ENCODE results near the gene MRFAP1L1.

Gene MRFAP1L1

DNA sequence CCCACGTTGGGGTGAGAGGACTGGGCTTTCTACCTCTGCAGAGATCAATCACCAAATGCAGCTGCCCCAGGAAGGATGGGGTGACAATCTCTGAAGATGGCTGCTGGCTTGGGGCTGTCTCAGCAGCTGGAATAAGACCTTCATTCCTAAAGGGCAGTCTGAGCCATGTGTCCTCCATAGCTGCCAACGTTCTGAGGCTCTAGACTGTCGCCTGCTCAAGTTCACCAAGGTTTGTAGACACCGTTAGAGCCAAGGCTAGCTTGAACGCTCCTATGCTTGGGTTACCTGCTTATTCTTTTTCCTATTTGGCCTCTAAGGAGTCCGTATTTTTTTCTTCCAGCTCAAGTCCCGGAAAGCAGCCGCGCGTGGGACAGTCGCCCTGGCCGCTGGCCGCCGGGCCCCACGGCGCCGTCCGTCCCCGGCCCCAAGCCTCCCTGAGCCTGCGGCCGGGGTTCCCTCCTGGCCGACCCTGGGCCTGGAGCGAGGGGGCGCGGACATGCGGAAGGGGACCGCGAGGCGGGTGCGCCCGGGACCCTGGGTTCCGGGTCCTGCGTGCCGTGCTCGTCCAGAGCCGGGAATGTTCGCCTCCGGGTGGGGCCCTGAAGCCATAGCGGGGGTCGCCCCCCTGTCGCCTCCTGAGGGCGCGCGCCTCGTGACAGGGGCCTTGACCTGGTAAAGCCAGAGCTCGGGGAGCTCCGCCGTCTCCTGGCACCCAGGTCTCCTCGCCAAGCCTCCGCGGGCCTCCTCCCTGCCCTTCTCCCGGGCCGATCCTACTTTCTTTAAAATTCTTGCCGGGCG, 45.9 kb downstream of the MRFAP1L1 start:
- no peaks in the 10 kb centered on the region for H3K9me3 ChIP-seq (replicated peaks; ENCODE audit: low read length)
- H3K27me3 ChIP-seq (ENCODE audit: control insufficient read depth, insufficient read depth, low read length): peaks cover 25% of the 10 kb centered on the region
- peak overlapping the region; percentile 74 for H3K4me2 ChIP-seq (ENCODE audit: low read length)
- peaks cover 21% of the 10 kb centered on the region for H3K4me1 ChIP-seq (ENCODE audit: control insufficient read depth, insufficient read depth, low read length)
- no peak overlapping the region for H3K9ac ChIP-seq (ENCODE audit: low read depth, low read length)
- no peaks in the 10 kb centered on the region for H3K36me3 ChIP-seq (ENCODE audit: insufficient read depth, low read length)
- peak overlapping the region; percentile 51 for H3K4me3 ChIP-seq (ENCODE audit: low read length)

DNA sequence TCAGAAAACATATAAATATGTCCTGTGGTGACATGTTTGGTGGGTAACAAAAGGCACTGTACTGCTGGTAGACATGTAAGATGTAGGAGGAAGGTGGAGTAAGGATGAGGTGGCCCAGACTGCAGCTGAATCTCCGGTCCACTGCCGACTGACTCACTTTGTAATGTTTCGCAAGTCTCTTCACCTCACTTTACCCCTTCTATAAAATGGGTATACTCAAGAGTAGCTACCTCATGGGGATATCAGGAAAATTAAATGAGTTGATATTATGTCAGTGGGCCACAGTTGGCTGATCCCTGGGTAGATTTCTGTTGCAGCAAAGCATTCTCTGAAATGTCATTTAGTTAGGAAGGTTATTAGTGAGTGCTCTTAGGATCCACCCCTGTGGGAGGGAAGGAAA, 47.1 kb downstream of the MRFAP1L1 start:
- no peaks in the 10 kb centered on the region for H3K9me3 ChIP-seq (replicated peaks; ENCODE audit: low read length)
- H3K9ac ChIP-seq (ENCODE audit: low read depth, low read length): no peak overlapping the region
- peaks cover 18% of the 10 kb centered on the region for H3K4me1 ChIP-seq (ENCODE audit: control insufficient read depth, insufficient read depth, low read length)
- H3K4me2 ChIP-seq (ENCODE audit: low read length): no peak overlapping the region
- no peak overlapping the region for H3K4me3 ChIP-seq (ENCODE audit: low read length)
- H3K27me3 ChIP-seq (ENCODE audit: control insufficient read depth, insufficient read depth, low read length): peaks cover 25% of the 10 kb centered on the region
- no peaks in the 10 kb centered on the region for H3K36me3 ChIP-seq (ENCODE audit: insufficient read depth, low read length)

DNA sequence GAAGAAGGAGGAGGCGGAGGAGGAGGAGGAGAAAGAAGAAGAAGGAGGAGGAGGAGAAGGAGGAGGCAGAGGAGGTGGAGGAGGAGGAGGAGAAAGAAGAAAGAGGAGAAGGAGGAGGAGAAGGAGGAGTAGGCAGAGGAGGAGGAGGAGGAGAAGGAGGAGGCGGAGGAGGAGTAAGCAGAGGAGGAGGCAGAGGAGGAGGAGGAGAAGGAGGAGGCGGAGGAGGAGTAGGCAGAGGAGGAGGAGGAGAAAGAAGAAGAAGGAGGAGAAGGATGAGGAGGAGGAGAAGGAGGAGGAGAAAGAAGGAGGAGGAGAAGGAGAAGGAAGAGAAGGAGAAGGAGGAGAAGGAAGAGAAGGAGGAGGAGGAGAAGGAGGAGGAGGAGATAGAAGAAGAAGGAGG, 49.2 kb downstream of the MRFAP1L1 start:
- H3K4me2 ChIP-seq (ENCODE audit: low read length): no peak overlapping the region
- peaks cover 25% of the 10 kb centered on the region for H3K27me3 ChIP-seq (ENCODE audit: control insufficient read depth, insufficient read depth, low read length)
- no peak overlapping the region for H3K4me3 ChIP-seq (ENCODE audit: low read length)

DNA sequence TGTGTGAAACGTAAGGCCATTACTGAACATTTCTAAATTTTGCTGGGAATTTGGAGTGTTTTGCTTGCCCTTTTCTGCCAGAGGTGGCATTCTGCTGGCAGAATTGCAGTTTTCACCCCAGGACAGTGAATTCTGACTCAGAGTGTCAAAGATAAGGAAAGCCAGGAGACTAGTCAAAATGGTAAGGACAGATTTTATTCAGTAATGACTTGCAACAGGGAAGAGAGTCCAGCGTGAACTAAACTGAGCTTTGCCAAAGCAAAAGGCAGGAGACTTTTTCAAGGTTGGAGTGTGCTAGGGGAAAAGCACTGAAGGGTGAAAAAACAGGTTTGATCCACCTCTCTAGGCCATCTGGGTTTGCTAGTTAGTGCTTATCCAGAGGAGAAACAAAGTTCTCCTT, 49.8 kb downstream of the MRFAP1L1 start:
- peaks cover 18% of the 10 kb centered on the region for H3K4me1 ChIP-seq (ENCODE audit: control insufficient read depth, insufficient read depth, low read length)
- no peak overlapping the region for H3K4me2 ChIP-seq (ENCODE audit: low read length)
- H3K4me3 ChIP-seq (ENCODE audit: low read length): no peak overlapping the region
- no peaks in the 10 kb centered on the region for H3K36me3 ChIP-seq (ENCODE audit: insufficient read depth, low read length)
- H3K9ac ChIP-seq (ENCODE audit: low read depth, low read length): no peak overlapping the region
- H3K9me3 ChIP-seq (replicated peaks; ENCODE audit: low read length): no peaks in the 10 kb centered on the region
- peaks cover 20% of the 10 kb centered on the region for H3K27me3 ChIP-seq (ENCODE audit: control insufficient read depth, insufficient read depth, low read length)

More for the DNA sequence above, 49.2 kb downstream of the MRFAP1L1 start:
- H3K4me1 ChIP-seq (ENCODE audit: control insufficient read depth, insufficient read depth, low read length): peaks cover 18% of the 10 kb centered on the region
- no peak overlapping the region for H3K9ac ChIP-seq (ENCODE audit: low read depth, low read length)
- H3K36me3 ChIP-seq (ENCODE audit: insufficient read depth, low read length): no peaks in the 10 kb centered on the region
- no peaks in the 10 kb centered on the region for H3K9me3 ChIP-seq (replicated peaks; ENCODE audit: low read length)

DNA sequence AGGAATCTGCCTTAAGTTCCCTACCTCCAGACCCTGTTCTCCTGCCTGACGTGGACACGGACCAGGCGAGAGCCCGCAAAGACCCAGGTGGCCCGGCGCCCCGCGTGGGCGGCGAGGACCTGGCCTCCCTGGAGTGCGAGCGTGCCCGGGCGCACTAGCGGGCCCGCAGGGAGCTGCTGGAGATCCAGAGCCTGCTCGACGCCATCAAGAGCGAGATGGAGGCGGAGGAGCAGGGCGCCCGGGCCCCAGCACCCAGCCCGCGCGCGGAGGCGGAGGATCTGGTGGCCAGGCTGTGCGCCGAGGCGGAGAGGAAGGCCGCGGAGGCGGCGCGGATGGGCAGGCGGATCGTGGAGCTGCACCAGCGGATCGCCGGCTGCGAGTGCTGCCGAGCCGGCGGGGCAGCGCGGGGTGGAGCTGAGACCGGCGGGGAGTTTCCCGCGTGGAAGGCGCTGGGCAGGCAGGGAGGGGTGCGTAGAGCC, 51.0 kb downstream of the MRFAP1L1 start:
- no peaks in the 10 kb centered on the region for H3K9me3 ChIP-seq (replicated peaks; ENCODE audit: low read length)
- peak overlapping the region; percentile 62 for H3K4me3 ChIP-seq (ENCODE audit: low read length)
- peak overlapping the region; percentile 80 for H3K4me2 ChIP-seq (ENCODE audit: low read length)
- no peaks in the 10 kb centered on the region for H3K36me3 ChIP-seq (ENCODE audit: insufficient read depth, low read length)
- H3K4me1 ChIP-seq (ENCODE audit: control insufficient read depth, insufficient read depth, low read length): peaks cover 8% of the 10 kb centered on the region
- peaks cover 11% of the 10 kb centered on the region for H3K27me3 ChIP-seq (ENCODE audit: control insufficient read depth, insufficient read depth, low read length)
- peak overlapping the region; percentile 56 for H3K9ac ChIP-seq (ENCODE audit: low read depth, low read length)

DNA sequence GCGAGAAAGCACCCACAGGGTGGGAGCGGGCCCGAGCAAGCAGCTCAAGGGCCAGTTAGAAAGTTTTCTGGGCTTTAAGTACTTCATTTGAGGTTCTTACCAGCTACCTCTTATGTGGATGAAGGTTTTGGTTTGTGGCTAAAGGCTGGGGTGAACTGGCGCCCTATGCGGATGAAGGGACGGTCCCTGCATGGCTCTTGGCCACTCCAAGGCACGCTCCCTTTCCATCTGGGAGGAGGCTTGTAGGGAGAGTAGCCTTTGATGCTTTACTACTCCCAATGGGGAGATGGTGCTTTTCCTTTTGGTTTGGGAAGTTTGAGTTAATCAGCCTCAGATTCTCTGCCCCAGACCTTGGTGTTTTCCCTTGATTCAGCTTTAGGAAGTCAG, 51.5 kb downstream of the MRFAP1L1 start:
- peaks cover 7% of the 10 kb centered on the region for H3K27me3 ChIP-seq (ENCODE audit: control insufficient read depth, insufficient read depth, low read length)

More for the DNA sequence above, 51.5 kb downstream of the MRFAP1L1 start:
- Histone ChIP-seq H3K9me3 (replicated peaks; ENCODE audit: low read length) (no peaks in the 10 kb centered on the region), H3K4me2 (ENCODE audit: low read length) (peak overlapping the region; percentile 80), H3K4me3 (ENCODE audit: low read length) (peak overlapping the region; percentile 62), H3K9ac (ENCODE audit: low read depth, low read length) (no peak overlapping the region), H3K4me1 (ENCODE audit: control insufficient read depth, insufficient read depth, low read length) (peaks cover 8% of the 10 kb centered on the region), H3K36me3 (ENCODE audit: insufficient read depth, low read length) (no peaks in the 10 kb centered on the region)

All from skeletal muscle satellite cell (primary cell).